GM12878 (cell line): Measurements from ENCODE around the gene ANGPTL4. TPM values are rescaled to one million over a fixed set of nuclear protein-coding genes. Genes with fewer than 3 reads are reported as not detected.
"Not testable (repeated sequence)": the region's sequence is repeated elsewhere in the genome, so short reads cannot be mapped to it uniquely, and the experiment has no call there.

Source experiments
- ATAC-seq: fragments of 200-7000 bp; cut with Tn5 transposase; 3 replicates; pipeline ENCODE4 v1.9.1; 2020; ENCODE audit warnings: mild to moderate bottlenecking, moderate library complexity
- BruUV-seq: library from RNA; stranded (reverse); fragments of 400-500 nt; replicated peaks from 2 replicates; lab custom pipeline; 2021; lab: Mats Ljungman, UMichigan
- CTCF ChIA-PET: fragments of 300-600 bp; sonication (Branson Sonifier 250); formaldehyde crosslinking; extraction: SDS; loops from one replicate; lab custom pipeline; 2021; ENCODE audit warnings: inconsistent platforms; lab: Yijun Ruan, JAX
- POLR2A ChIA-PET: fragments of 350-600 bp; formaldehyde crosslinking; extraction: SDS; loops from one replicate; lab custom pipeline; 2021; ENCODE audit warnings: inconsistent platforms; lab: Charles Lee
- RAD21 ChIA-PET: fragments of 300-600 bp; sonication (Branson Sonifier 250); formaldehyde crosslinking; loops from one replicate; lab custom pipeline; 2023; ENCODE audit warnings: antibody characterized with exemption; ENCODE audit not compliant: unreplicated experiment; lab: Charles Lee
- SMC1A ChIA-PET: fragments of 300-600 bp; sonication (Branson Sonifier 250); formaldehyde crosslinking; loops from one replicate; lab custom pipeline; 2023; ENCODE audit not compliant: unreplicated experiment, uncharacterized antibody; lab: Charles Lee
- DNase-seq: peaks from one replicate; pipeline ENCODE4 v3.0.0-alpha.2; 2011; ENCODE audit warnings: low read depth, low spot score
- FAIRE-seq: peaks from 3 replicates; lab custom pipeline; 2011; peaks lifted over from hg19 to GRCh38; lab: Jason Lieb, UNC
- H2AFZ ChIP-seq: 2 replicates; pipeline ENCODE4 v1.6.0; 2011; ENCODE audit warnings: low read depth, low read length, control low read depth; ENCODE audit not compliant: control insufficient read depth
- H3K27ac ChIP-seq: 2 replicates; pipeline ENCODE4 v1.5.1; 2011; ENCODE audit warnings: control low read depth; ENCODE audit not compliant: control insufficient read depth, insufficient read depth
- H3K27me3 ChIP-seq, 2 experiments: replicated peaks in 1 of 2; 2 replicates each; pipeline versions ENCODE4 v1.6.0 to v1.6.1; 2011; ENCODE audit warnings: low read length in 1 of 2; ENCODE audit not compliant: control insufficient read depth in 2 of 2, insufficient read depth in 2 of 2
- H3K36me3 ChIP-seq, 2 experiments: 2 replicates each; pipeline ENCODE4 v1.5.1; 2011; ENCODE audit warnings: low read length in 1 of 2; ENCODE audit not compliant: control insufficient read depth in 2 of 2, insufficient read depth in 2 of 2
- H3K4me1 ChIP-seq: 2 replicates; pipeline ENCODE4 v1.6.1; 2011; ENCODE audit warnings: mild to moderate bottlenecking, low read length, moderate library complexity, mixed read lengths; ENCODE audit not compliant: control insufficient read depth, insufficient read depth
- H3K4me2 ChIP-seq: 2 replicates; pipeline ENCODE4 v1.6.0; 2011; ENCODE audit warnings: control low read depth; ENCODE audit not compliant: control insufficient read depth, insufficient read depth
- H3K4me3 ChIP-seq: fragments of 200-600 bp; sonication (generic); 2 replicates; pipeline ENCODE4 v1.5.1; 2016
- H3K79me2 ChIP-seq: 2 replicates; pipeline ENCODE4 v1.6.0; 2011; ENCODE audit warnings: low read length; ENCODE audit not compliant: control insufficient read depth, insufficient read depth
- H3K9ac ChIP-seq: 2 replicates; pipeline ENCODE4 v1.8.0; 2011; ENCODE audit warnings: low read length, control low read depth, mixed read lengths; ENCODE audit not compliant: control insufficient read depth, insufficient read depth
- H3K9me3 ChIP-seq: replicated peaks from 3 replicates; pipeline ENCODE4 v1.5.1; 2011; ENCODE audit warnings: mild to moderate bottlenecking, low read length; ENCODE audit not compliant: control insufficient read depth, insufficient read depth
- H4K20me1 ChIP-seq: 2 replicates; pipeline ENCODE4 v1.6.0; 2011; ENCODE audit not compliant: control insufficient read depth, insufficient read depth
- ETV6 ChIP-seq, 2 experiments: fragments of 450-650 bp in 1 of 2; IDR thresholded peaks in 1 of 2; conservative IDR thresholded peaks in 1 of 2; 2 replicates each; pipeline ENCODE4 v1.6.1; 2014; ENCODE audit warnings: antibody characterized with exemption in 1 of 2, borderline replicate concordance in 1 of 2, low read depth in 1 of 2, mild to moderate bottlenecking in 1 of 2, moderate library complexity in 1 of 2
- STAT1 ChIP-seq: fragments of 450-650 bp; conservative IDR thresholded peaks from 2 replicates; pipeline ENCODE4 v1.6.1; 2014; ENCODE audit warnings: antibody characterized with exemption, mild to moderate bottlenecking
- WRNIP1 ChIP-seq: IDR thresholded peaks from 2 replicates; pipeline ENCODE4 v1.6.1; 2011; ENCODE audit warnings: low read depth, low read length, improper control_type of control experiment, borderline replicate concordance
- ZSCAN29 ChIP-seq: fragments of 450-650 bp; IDR thresholded peaks from 2 replicates; pipeline ENCODE4 v1.6.1; 2017; ENCODE audit warnings: mild to moderate bottlenecking, moderate library complexity
- WGBS: methylation state at CpG from one replicate; pipeline ENCODE4 v1.1.6; 2016; ENCODE audit warnings: low lambda C conversion rate; ENCODE audit not compliant: insufficient replicate concordance, insufficient coverage; ENCODE audit errors: missing lambda C conversion rate; 5-methylcytosine and 5-hydroxymethylcytosine counted together
- in situ Hi-C: fragments of 300-500 bp; cut with MboI; formaldehyde crosslinking; loops from 9 replicates; pipeline ENCODE4 v1.14.3; 2018; ENCODE audit warnings: mixed read lengths
- intact Hi-C: fragments of 100-400 bp; cut with micrococcal nuclease; formaldehyde crosslinking; loops from one replicate; pipeline ENCODE4 v1.14.2; 2022; ENCODE audit not compliant: unreplicated experiment
- polyA plus RNA-seq, 11 experiments: library from polyadenylated mRNA; depleted of rRNA in 4 of 11; unstranded in 6 of 11; stranded (reverse) in 5 of 11; fragments of >200 nt; fragmentation: Nextera tagmentation in 4 of 11; fragmentation: Illumina TruSeq in 1 of 11; extraction: Ambion mirVana in 4 of 11; extraction: Trizol in 1 of 11; gene quantifications; 1 replicate in 1 of 11; 2 replicates in 10 of 11; pipeline versions ENCODE4 v1.2.1 to v1.2.3, GENCODE V29; 2011 to 2016; ENCODE audit warnings: inconsistent platforms in 2 of 11, missing spikeins in 2 of 11, low read depth in 1 of 11
- total RNA-seq, 4 experiments: library from RNA; depleted of rRNA in 3 of 4; stranded (reverse); fragments of >200 nt in 3 of 4; fragmentation: Illumina TruSeq in 1 of 4; extraction: Trizol in 1 of 4; gene quantifications; 2 replicates each; pipeline versions ENCODE4 v1.2.1 to v1.2.3, GENCODE V29; 2013 to 2021

ANGPTL4 gene
- total and polyA plus RNA-seq, 10 of the 15 experiments (the other 5 are each of a cell fraction or from before 2014, with no cell fraction given) = 0.45 TPM; not detected in 9

DNA sequence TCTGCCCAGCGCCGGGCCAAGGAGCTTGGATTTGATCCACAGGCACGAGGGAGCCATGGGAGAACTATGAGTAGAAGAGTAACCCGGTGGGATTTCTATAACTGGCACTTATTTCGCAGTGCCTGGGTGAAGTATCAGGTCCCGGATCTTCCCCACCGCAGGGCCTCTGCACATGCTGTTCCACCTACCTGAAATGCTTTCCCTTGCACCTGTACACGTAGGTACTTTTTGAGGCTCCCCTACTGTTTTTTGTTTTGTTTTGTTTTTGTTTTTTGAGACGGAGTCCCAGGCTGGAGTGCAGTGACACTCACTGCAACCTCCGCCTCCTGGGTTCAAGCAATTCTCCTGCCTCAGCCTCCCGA lies 20.5 kb upstream of the ANGPTL4 start:
- TF ChIP-seq WRNIP1 (no peak), STAT1 (no peak), ZSCAN29 (no peak)
- no peak for FAIRE-seq

DNA sequence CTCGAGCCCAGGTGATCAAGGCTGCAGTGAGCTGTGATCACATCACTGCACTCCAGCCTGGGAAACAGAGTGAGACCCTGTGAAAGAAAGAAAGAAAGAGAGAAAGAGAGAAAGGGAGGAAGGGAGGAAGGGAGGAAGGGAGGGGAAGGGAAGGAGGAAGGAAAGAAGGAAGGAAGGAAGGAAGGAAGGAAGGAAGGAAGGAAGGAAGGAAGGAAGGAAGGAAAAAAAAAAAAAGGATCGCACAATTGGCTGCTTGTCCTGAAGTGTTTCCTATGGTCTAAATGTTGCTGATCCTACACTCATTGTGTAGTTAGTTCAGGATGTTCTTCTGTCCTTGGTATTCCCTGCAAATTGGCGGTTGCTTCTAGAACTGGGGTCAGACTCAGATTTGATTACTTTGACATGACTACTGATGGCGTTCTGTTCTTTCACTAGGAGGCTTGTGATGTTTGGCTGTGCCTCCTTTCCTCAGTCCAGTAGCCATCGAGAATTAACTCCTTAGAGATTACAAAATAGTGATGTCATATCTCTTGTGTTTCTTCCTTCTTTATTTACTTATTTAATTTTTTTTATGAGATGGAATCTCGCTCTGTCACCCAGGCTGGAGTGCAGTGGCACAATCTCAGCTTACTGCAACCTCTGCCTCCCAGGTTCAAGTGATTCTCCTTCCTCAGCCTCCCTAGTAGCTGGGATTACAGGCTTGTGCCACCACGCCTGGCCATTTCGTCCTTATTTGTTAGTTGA lies 14.2 kb upstream of the ANGPTL4 start:
- H3K9ac ChIP-seq, FAIRE-seq, POLR2A ChIA-PET, BruUV-seq, in situ Hi-C loops, H3K4me3 ChIP-seq, RAD21 ChIA-PET, H2AFZ ChIP-seq, H3K4me2 ChIP-seq, H3K4me1 ChIP-seq, H3K79me2 ChIP-seq, DNase-seq, H3K9me3 ChIP-seq, H3K27me3 ChIP-seq, H3K36me3 ChIP-seq, SMC1A ChIA-PET, ATAC-seq, H3K27ac ChIP-seq, H4K20me1 ChIP-seq: not testable (repeated sequence)
- peak in 1 of 2 experiments; percentile 76; a peak in 2 of 4 replicates for TF ChIP-seq ETV6 (conservative IDR thresholded peaks at IDR 0.05 in 1 of 2, IDR thresholded peaks at IDR 0.05 in 1 of 2; ENCODE audit: borderline replicate concordance in 1 of 2, low read depth in 1 of 2)
- WGBS = 24% methylated on average over 8 of the region's 8 CpGs
- CTCF ChIA-PET = interaction anchor here (0.6 kb wide), 1 partner anchor 142 kb away, joined by 3 read pairs; no protein-coding TSS in a partner anchor
- intact Hi-C loops = loop anchor here (5.0 kb wide), 1 partner anchor 232 kb away; no protein-coding TSS in a partner anchor

More for the DNA sequence above, 20.5 kb upstream of the ANGPTL4 start:
- H3K27me3 ChIP-seq = no peaks in the 10 kb centered on the region; a peak in 2 of 4 replicates
- no peak overlapping the region for H3K9ac ChIP-seq
- ChIA-PET CTCF (interaction anchor here (1.3 to 1.9 kb wide), 2 partner anchors 10 to 153 kb away, joined by 3 to 5 read pairs; no protein-coding TSS in a partner anchor), SMC1A (no interaction called here), POLR2A (interaction anchor here (1.0 kb wide), 1 partner anchor 103 kb away, joined by 3 read pairs; no protein-coding TSS in a partner anchor), RAD21 (no interaction called here)
- H3K9me3 ChIP-seq = no peaks in the 10 kb centered on the region
- ATAC-seq (no peak), DNase-seq (no peak)
- peak overlapping the region; percentile 63; the same call in 1 of the 2 replicates for H2AFZ ChIP-seq
- no peak overlapping the region for H3K4me3 ChIP-seq
- WGBS = 36% methylated on average over 11 of the region's 11 CpGs
- H3K79me2 ChIP-seq = no peaks in the 10 kb centered on the region
- intact Hi-C loops = no loop called here
- no TSS peak for BruUV-seq
- H3K27ac ChIP-seq = no peak overlapping the region
- in situ Hi-C loops = no loop called here
- peak overlapping the region; percentile 92; the same call in 1 of the 2 replicates for H3K4me2 ChIP-seq
- H3K4me1 ChIP-seq = peaks cover 3% of the 10 kb centered on the region
- no peaks in the 10 kb centered on the region for H4K20me1 ChIP-seq
- H3K36me3 ChIP-seq = no peaks in the 10 kb centered on the region
